ENCODE data around the gene CPA4.

CPA4 gene

DNA sequence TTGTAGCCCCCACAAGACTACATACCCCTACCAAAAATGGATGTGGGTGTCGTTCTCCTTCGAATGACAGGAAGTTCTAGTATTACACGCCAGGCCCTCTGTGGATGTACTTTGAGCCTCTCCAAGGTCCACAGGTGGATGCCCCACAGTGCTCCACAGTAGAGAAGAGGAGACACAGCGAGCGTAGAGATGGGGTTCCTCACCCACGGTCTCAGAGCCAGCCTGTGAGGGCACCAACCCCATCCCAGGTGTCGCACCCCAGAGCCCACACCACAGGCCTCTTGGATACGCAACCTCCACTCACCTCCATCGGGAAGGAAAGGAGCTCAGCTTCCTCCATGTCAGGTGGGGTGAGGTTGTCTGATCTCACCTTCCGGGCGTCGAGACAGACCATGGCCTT, 54.0 kb downstream of the CPA4 start:
- DNase-seq, result no peak
- Histone ChIP-seq H3K4me1 (peaks cover 0 to 17% (median 9%) of the 10 kb centered on the region in 4 donors), H3K27me3 (no peaks in the 10 kb centered on the region), H3K27ac (no peak overlapping the region), H3K36me3 (no peaks in the 10 kb centered on the region), H3K9me3 (no peaks in the 10 kb centered on the region), H3K4me3 (no peak overlapping the region)
- intact Hi-C loops (cut with DNase I; ENCODE audit: low total_unique reads), result no loop called here
- TF ChIP-seq, protein P1, sequence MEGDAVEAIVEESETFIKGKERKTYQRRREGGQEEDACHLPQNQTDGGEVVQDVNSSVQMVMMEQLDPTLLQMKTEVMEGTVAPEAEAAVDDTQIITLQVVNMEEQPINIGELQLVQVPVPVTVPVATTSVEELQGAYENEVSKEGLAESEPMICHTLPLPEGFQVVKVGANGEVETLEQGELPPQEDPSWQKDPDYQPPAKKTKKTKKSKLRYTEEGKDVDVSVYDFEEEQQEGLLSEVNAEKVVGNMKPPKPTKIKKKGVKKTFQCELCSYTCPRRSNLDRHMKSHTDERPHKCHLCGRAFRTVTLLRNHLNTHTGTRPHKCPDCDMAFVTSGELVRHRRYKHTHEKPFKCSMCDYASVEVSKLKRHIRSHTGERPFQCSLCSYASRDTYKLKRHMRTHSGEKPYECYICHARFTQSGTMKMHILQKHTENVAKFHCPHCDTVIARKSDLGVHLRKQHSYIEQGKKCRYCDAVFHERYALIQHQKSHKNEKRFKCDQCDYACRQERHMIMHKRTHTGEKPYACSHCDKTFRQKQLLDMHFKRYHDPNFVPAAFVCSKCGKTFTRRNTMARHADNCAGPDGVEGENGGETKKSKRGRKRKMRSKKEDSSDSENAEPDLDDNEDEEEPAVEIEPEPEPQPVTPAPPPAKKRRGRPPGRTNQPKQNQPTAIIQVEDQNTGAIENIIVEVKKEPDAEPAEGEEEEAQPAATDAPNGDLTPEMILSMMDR (IDR thresholded peaks at IDR 0.05), result no peak

DNA sequence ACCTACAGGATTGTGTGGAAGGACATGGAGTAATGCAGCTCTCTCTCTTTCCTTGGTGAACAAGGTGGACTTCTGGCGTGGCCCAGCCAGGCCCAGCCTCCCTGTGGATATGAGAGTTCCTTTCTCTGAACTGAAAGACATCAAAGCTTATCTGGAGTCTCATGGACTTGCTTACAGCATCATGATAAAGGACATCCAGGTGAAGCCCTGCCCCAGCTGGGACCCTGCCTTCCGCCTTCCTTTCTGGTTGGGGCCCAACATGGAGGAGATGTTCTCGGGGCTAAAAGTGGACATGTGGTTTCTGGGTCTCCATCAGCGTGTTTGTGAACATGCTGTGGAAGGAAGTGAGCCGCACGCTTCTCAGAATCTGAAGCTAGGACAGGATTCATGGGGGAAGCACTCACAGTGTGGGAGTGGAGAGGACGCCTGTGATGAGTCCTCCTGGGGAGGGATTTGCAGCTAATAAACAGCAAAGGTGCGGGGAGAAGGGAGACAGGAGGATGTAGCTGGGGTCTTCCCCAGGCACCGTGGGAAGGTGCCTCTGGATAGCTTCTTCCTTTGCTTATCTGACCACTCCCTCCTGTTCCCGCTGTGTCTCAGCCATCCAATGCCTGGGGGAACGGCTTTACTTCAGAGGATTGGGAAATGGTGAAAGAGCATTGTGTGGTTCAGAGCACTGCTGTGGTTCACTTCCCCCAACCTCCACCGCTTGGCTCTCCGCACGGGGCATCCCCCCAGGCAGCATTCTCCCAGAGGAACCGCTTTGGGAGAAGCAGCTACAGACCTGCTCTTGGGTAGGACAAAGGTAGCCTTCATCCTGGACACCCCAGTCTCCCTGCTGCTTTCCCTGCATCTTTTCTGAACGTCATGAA, 57.2 kb downstream of the CPA4 start:
- Histone ChIP-seq H3K4me3 (no peak overlapping the region), H3K4me1 (peaks cover 0 to 33% (median 23%) of the 10 kb centered on the region in 4 donors), H3K36me3 (no peaks in the 10 kb centered on the region), H3K9me3 (no peaks in the 10 kb centered on the region), H3K27me3 (no peaks in the 10 kb centered on the region), H3K27ac (no peak overlapping the region)
- no peak for DNase-seq
- TF ChIP-seq, protein P1 (IDR thresholded peaks at IDR 0.05), result no peak
- intact Hi-C loops (cut with DNase I; ENCODE audit: low total_unique reads), result loop anchor here (5.0 kb wide), 1 partner anchor 148 kb away; no protein-coding TSS in a partner anchor

DNA sequence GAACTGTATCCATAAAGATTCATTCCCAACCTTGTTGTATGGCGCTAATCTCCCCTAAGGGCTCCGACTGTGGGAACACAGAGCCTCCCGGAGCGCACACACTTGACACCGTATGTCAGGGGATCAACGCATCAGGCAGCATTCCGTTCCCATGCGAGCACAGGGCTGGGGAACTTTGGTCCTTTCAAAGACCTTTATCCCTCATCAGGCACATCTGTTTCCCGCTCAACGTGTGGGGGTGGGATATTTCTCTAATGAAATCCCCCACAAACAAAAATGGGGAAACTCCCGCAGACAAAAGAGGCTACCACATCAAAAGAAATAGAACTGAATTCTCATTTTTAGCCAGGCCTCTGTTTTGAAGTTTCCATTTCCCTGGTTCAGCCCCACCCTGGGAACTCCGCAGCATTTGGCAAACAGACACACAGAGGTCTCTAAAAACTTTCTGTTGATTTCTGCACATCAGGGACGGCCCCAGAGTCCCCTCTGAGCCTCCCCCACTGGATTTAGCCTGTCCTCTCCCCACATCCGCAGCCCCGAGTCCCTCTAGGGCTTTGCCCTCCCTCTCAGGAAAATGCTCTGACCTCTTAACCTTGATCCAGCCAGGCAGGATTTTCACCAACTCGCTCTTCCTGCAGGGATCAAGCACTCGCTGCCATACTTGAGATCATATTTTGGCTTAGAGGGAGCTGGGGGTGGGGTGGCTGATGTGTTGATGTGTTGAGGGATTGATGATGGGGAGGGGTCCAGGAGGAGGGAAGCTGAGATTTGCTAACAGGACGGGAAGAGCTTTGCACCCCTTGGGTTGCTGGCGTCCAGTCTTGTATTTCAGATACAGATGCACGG, 58.2 kb downstream of the CPA4 start:
- intact Hi-C loops (cut with DNase I; ENCODE audit: low total_unique reads), result loop anchor here (5.0 kb wide), 1 partner anchor 149 kb away; no protein-coding TSS in a partner anchor
- H3K4me3 ChIP-seq, result no peak overlapping the region
- no peaks in the 10 kb centered on the region for H3K36me3 ChIP-seq
- TF ChIP-seq, protein P1 (IDR thresholded peaks at IDR 0.05), result no peak
- no peaks in the 10 kb centered on the region for H3K27me3 ChIP-seq
- H3K27ac ChIP-seq, result peak overlapping the region; percentile 1 to 67
- peaks cover 0 to 42% (median 26%) of the 10 kb centered on the region in 4 donors for H3K4me1 ChIP-seq
- no peak for DNase-seq
- H3K9me3 ChIP-seq, result no peaks in the 10 kb centered on the region

DNA sequence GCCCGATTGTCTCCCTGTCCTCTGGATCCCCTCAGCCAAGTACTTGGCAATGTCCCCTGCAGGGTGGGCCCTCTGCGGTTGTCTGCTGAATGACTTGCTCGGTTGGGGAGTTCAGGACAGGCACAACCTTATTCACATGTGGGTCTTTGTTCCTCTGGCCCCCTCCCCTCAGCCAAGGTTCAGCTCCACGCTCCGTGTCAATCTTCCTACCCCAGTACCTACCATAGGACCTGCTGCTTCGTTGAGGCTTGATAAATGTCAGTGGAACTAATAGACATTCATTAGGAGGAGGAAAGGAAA, 58.8 kb downstream of the CPA4 start:
- Histone ChIP-seq H3K27ac (peak overlapping the region; percentile 54 to 67), H3K4me3 (no peak overlapping the region), H3K36me3 (no peaks in the 10 kb centered on the region), H3K27me3 (no peaks in the 10 kb centered on the region), H3K4me1 (peaks cover 0 to 48% (median 32%) of the 10 kb centered on the region in 4 donors), H3K9me3 (no peaks in the 10 kb centered on the region)
- intact Hi-C loops (cut with DNase I; ENCODE audit: low total_unique reads), result loop anchor here (5.0 kb wide), 1 partner anchor 149 kb away; no protein-coding TSS in a partner anchor
- TF ChIP-seq, protein P1 (IDR thresholded peaks at IDR 0.05), result no peak
- no peak for DNase-seq

DNA sequence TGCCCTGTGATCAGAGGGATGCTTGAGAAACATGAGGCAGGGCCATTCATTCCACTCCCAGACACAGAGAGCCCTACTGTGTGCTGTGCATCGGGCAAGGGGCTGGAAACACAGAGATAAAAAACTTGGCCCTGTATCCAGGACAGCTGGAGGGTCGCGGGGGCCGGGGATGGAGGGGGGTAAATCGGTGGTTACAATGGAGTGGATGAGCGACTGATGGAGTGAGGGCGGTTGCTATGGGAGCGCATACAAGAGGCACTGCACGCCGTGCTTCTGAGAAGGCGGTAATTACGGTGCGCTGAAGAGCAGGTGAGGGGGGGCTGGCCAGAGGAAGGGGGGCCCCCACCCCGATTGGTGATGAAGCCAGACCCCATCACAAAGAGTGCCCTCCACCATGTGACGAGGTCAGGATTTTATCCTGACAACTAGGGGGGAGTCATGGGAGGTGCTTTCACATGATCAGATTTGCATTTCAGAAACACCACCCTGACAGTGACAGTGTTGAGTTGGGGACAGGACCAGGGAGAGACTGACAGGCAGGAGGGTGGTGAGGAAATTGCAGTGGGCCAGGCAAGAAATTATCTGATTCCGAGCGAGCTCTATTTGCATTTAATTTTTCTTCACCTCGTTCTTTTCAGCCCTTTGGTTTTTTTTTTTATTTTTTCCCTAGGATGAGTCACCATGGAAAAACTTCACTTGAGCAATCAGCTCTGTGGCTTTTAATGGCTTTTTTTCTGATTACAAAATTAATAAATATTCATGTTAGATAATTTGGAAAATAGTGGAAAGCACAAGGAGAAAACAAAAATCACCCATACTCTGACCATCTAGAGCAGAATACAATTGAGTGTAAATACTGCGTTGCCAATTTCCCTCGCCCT, 59.5 kb downstream of the CPA4 start:
- Histone ChIP-seq H3K4me3 (no peak overlapping the region), H3K27me3 (no peaks in the 10 kb centered on the region), H3K4me1 (peaks cover 0 to 55% (median 38%) of the 10 kb centered on the region in 4 donors), H3K9me3 (no peaks in the 10 kb centered on the region), H3K27ac (peak overlapping the region; percentile 54 to 67), H3K36me3 (no peaks in the 10 kb centered on the region)
- DNase-seq, result no peak
- TF ChIP-seq, protein P1 (IDR thresholded peaks at IDR 0.05), result no peak
- intact Hi-C loops (cut with DNase I; ENCODE audit: low total_unique reads), result loop anchor here (5.0 kb wide), 1 partner anchor 150 kb away; no protein-coding TSS in a partner anchor
